ENCODE measurements around the gene MYO1E.

GRCh38 chr15:59396679-59397078, 24.0 kb upstream of the MYO1E start:
- TF ChIP-seq RELA (CRISPR knock-in tag; IDR thresholded peaks at IDR 0.05; ENCODE audit: borderline replicate concordance) (no peak), E2F4 (CRISPR knock-in tag; IDR thresholded peaks at IDR 0.05; ENCODE audit: borderline replicate concordance, low read depth) (no peak), OVOL2 (CRISPR knock-in tag; IDR thresholded peaks at IDR 0.05; ENCODE audit: borderline replicate concordance) (no peak), HMGXB4 (CRISPR knock-in tag; IDR thresholded peaks at IDR 0.05) (no peak), CTCF (IDR thresholded peaks at IDR 0.05) (no peak), ZNF263 (CRISPR knock-in tag; IDR thresholded peaks at IDR 0.05; ENCODE audit: low read depth) (no peak), CREB1 (CRISPR knock-in tag; IDR thresholded peaks at IDR 0.05) (no peak), MAX (CRISPR knock-in tag; IDR thresholded peaks at IDR 0.05) (no peak), STAT6 (CRISPR knock-in tag; conservative IDR thresholded peaks at IDR 0.05; ENCODE audit: low read depth) (no peak), MLX (CRISPR knock-in tag; IDR thresholded peaks at IDR 0.05) (no peak), USF1 (CRISPR knock-in tag; IDR thresholded peaks at IDR 0.05) (no peak), ZNF423 (CRISPR knock-in tag; IDR thresholded peaks at IDR 0.05) (no peak)
